ENCODE results near the gene DNAH7.

DNA sequence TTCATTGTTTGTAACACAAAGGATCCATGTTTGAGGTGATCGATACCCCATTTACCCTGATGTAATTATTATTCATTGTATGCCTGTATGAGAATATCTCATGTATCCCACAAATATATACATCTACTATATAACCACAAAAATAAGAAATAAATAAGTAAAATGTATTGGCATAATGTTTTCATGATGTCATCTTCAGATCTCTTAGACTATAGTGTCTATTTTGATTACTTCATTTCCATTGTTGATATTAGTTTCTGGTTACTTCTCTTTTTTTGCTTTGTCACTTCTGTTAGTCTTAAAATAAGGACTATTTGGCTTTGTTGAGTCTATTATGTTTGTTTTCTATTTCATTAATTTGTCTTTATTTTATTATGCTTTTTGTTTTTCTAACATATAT is 301.9 kb downstream of the DNAH7 start:
- TF ChIP-seq, protein P1, sequence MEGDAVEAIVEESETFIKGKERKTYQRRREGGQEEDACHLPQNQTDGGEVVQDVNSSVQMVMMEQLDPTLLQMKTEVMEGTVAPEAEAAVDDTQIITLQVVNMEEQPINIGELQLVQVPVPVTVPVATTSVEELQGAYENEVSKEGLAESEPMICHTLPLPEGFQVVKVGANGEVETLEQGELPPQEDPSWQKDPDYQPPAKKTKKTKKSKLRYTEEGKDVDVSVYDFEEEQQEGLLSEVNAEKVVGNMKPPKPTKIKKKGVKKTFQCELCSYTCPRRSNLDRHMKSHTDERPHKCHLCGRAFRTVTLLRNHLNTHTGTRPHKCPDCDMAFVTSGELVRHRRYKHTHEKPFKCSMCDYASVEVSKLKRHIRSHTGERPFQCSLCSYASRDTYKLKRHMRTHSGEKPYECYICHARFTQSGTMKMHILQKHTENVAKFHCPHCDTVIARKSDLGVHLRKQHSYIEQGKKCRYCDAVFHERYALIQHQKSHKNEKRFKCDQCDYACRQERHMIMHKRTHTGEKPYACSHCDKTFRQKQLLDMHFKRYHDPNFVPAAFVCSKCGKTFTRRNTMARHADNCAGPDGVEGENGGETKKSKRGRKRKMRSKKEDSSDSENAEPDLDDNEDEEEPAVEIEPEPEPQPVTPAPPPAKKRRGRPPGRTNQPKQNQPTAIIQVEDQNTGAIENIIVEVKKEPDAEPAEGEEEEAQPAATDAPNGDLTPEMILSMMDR (IDR thresholded peaks at IDR 0.05), result no peak
- TF ChIP-seq EZH2 (IDR thresholded peaks at IDR 0.05; ENCODE audit: borderline replicate concordance, insufficient read depth, low read depth, low read length, poor library complexity, severe bottlenecking), result no peak
